Uterus (tissue), 2 donors: ENCODE results near the gene DRC7.

Experiments used
- CTCF ChIP-seq, 4 experiments: fragments of 200-600 bp in 2 of 4; fragments of 450-650 bp in 2 of 4; sonication (generic) in 2 of 4; IDR thresholded peaks; one replicate each; pipeline ENCODE4 v1.5.1; 2016 to 2019; ENCODE audit warnings: antibody characterized with exemption in 4 of 4, mild to moderate bottlenecking in 2 of 4, moderate library complexity in 1 of 4
- POLR2A ChIP-seq, 2 donors: fragments of 450-650 bp; IDR thresholded peaks; one replicate each; pipeline ENCODE4 v1.6.1; 2016; ENCODE audit warnings: antibody characterized with exemption in 2 of 2, mild to moderate bottlenecking in 1 of 2, moderate library complexity in 1 of 2

- TF ChIP-seq CTCF (IDR thresholded peaks at IDR 0.05) (no peak), POLR2A (IDR thresholded peaks at IDR 0.05) (no peak)
These were observed 59.1 kb downstream of the DRC7 start for GRCh38 chr16:57753448-57754353.
